OCI-LY1 (cell line): Measurements from ENCODE around the gene ADAMTSL4.

Experiments used
- CTCF ChIP-seq: fragments of 200-600 bp; sonication (generic), shearing (Covaris generic); IDR thresholded peaks from 2 replicates; pipeline ENCODE4 v1.5.1; 2017; ENCODE audit warnings: mild to moderate bottlenecking, antibody characterized with exemption, low read length, moderate library complexity, mixed read lengths
- EZH2 ChIP-seq: fragments of 200-600 bp; sonication (generic), shearing (Covaris generic); IDR thresholded peaks from 2 replicates; pipeline ENCODE4 v1.8.0; 2017; ENCODE audit warnings: borderline replicate concordance, mixed run types, mild to moderate bottlenecking, antibody characterized with exemption, low read length, moderate library complexity, mixed read lengths

DNA sequence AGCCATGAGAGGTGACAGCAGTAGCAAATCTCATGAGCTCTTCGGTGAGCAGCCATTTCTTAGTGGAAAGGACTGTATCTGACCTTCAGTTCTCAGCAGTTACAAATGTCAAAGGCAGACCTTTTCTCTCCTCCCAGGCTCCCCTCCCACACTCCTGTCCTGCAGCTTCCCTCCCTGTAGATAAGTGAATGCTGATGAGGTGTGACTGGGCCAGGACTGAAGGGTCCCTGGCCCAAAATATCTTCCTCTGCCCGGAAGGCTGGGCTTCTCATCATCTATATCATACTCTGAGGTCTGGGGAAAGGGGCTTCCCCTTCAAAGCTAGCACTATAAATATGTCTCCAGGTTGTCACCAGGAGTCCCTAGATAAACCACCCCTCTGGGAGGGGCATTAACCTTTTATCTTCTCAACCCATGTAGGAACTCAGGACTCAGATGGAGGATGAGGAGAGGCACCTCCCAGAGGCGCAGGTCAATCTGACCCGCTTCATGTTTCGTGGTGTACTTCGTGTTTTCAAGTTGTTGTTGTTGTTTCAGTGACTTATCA lies 3.6 kb upstream of the ADAMTSL4 start:
- TF ChIP-seq CTCF = no peak
- no peak for TF ChIP-seq EZH2
